ENCODE data around the gene R3HDM2.

Gene R3HDM2

DNA sequence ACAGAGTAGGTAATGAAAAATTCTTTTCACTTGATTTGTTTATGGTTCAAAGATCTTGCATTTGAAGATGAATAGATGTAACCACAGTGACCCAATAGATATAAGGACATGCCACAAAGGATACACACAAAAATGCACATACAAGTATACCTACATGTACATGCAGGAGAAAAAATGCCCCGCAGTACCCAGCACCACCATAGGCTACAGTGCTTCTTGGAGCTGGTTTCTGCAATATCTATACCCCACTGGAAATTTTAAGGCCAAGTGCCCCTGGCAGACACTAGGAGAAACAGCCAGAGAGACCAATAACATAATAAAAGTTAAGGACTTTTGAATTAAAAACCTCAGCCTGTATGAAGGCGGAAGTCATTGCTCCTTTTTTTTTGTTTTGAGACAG lies 167.7 kb downstream of the R3HDM2 start:
- no peak for TF ChIP-seq MYC (IDR thresholded peaks at IDR 0.05; ENCODE audit: low read depth, low read length)
- TF ChIP-seq POLR2A (IDR thresholded peaks at IDR 0.05; ENCODE audit: extremely low read depth, insufficient read length) = no peak
- TF ChIP-seq, protein P1, sequence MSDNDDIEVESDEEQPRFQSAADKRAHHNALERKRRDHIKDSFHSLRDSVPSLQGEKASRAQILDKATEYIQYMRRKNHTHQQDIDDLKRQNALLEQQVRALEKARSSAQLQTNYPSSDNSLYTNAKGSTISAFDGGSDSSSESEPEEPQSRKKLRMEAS (IDR thresholded peaks at IDR 0.05; ENCODE audit: low read depth, low read length) = no peak
- TF ChIP-seq, protein P2, sequence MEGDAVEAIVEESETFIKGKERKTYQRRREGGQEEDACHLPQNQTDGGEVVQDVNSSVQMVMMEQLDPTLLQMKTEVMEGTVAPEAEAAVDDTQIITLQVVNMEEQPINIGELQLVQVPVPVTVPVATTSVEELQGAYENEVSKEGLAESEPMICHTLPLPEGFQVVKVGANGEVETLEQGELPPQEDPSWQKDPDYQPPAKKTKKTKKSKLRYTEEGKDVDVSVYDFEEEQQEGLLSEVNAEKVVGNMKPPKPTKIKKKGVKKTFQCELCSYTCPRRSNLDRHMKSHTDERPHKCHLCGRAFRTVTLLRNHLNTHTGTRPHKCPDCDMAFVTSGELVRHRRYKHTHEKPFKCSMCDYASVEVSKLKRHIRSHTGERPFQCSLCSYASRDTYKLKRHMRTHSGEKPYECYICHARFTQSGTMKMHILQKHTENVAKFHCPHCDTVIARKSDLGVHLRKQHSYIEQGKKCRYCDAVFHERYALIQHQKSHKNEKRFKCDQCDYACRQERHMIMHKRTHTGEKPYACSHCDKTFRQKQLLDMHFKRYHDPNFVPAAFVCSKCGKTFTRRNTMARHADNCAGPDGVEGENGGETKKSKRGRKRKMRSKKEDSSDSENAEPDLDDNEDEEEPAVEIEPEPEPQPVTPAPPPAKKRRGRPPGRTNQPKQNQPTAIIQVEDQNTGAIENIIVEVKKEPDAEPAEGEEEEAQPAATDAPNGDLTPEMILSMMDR (IDR thresholded peaks at IDR 0.05; ENCODE audit: low read depth, low read length) = no peak
- no peak for DNase-seq (ENCODE audit: low read depth)
- no peak overlapping the region for H3K4me3 ChIP-seq (ENCODE audit: low read depth, low read length)

DNA sequence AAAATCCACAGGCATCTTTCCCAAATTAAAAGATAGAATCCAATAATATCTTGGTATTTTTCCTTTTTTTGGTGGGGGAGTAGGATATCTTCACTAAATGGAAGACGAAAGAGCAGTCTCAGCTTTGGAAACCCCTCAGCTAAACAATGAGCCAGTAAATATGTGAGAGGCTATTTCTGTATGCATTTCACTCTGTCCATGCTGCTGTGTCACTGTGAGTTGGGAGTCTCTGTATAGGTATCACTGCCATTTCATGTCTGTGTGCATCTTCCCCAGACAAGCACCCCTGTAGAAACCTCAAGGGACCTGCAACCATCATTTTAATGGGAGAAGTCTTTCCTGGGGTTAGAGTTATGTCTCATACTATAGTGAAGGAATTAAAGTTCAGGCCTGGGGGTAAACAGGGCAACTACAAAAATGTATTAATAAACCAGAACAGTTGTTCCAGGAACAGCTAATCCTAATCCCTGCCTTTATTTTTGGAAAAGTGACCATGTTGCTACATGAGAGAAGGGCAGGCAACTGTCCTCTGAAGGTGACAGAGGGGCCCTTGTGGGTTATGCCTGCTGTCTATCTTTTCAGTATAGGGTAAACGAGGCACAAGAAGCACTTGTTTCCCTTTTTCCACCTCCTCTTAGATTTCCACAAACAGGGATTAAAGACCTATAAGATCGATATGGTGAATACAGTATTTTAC lies 168.6 kb downstream of the R3HDM2 start:
- TF ChIP-seq POLR2A (IDR thresholded peaks at IDR 0.05; ENCODE audit: extremely low read depth, insufficient read length) (no peak), MYC (IDR thresholded peaks at IDR 0.05; ENCODE audit: low read depth, low read length) (no peak)
- TF ChIP-seq, protein P1 (IDR thresholded peaks at IDR 0.05; ENCODE audit: low read depth, low read length) = no peak
- TF ChIP-seq, protein P2 (IDR thresholded peaks at IDR 0.05; ENCODE audit: low read depth, low read length) = no peak
- no peak for DNase-seq (ENCODE audit: low read depth)
- H3K4me3 ChIP-seq (ENCODE audit: low read depth, low read length) = no peak overlapping the region

DNA sequence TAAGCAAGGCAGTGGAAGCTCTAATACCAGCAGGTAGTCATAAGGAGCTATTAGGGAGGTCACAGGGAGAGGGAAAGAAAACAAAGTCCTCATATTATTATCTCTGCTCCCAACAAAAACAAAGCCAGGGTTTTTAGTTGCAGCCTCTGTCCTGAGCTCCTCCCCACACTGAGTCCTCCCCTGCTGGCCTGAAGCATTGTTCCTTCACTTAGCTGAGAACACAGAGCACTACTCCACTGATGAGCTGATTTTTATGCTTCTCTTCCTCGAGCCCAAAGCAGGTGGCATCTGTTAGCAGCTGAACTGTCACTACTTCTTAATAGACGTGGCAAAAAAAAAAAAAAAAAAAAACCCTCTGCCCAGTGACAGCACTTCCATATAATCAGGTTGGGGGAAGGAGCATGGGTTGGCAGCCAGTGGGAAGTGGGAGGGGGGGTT lies 169.4 kb downstream of the R3HDM2 start:
- H3K4me3 ChIP-seq (ENCODE audit: low read depth, low read length) = no peak overlapping the region
- no peak for DNase-seq (ENCODE audit: low read depth)
- TF ChIP-seq, protein P1 (IDR thresholded peaks at IDR 0.05; ENCODE audit: low read depth, low read length) = no peak
- no peak for TF ChIP-seq POLR2A (IDR thresholded peaks at IDR 0.05; ENCODE audit: extremely low read depth, insufficient read length)

DNA sequence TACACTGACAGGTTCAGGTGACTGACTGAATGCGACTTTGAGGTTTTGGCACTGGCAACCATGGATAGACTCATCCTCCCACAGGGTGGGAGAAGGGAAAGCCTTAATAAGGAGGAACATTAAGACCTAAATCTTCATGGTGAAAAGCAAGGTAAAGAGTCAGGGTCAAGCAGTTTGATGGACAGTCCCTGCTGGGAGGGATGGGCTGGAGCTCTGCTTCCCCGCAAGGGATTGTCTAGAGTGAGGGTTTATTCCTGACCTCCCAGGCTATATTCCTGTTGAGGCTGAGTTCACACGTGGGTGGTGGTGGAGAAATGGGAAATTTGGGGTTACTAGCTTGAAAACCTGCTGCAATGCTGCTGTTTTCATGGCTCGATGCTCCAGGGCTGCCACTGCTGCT lies 170.5 kb downstream of the R3HDM2 start:
- no peak overlapping the region for H3K4me3 ChIP-seq (ENCODE audit: low read depth, low read length)
- no peak for TF ChIP-seq MYC (IDR thresholded peaks at IDR 0.05; ENCODE audit: low read depth, low read length)
- no peak for DNase-seq (ENCODE audit: low read depth)

DNA sequence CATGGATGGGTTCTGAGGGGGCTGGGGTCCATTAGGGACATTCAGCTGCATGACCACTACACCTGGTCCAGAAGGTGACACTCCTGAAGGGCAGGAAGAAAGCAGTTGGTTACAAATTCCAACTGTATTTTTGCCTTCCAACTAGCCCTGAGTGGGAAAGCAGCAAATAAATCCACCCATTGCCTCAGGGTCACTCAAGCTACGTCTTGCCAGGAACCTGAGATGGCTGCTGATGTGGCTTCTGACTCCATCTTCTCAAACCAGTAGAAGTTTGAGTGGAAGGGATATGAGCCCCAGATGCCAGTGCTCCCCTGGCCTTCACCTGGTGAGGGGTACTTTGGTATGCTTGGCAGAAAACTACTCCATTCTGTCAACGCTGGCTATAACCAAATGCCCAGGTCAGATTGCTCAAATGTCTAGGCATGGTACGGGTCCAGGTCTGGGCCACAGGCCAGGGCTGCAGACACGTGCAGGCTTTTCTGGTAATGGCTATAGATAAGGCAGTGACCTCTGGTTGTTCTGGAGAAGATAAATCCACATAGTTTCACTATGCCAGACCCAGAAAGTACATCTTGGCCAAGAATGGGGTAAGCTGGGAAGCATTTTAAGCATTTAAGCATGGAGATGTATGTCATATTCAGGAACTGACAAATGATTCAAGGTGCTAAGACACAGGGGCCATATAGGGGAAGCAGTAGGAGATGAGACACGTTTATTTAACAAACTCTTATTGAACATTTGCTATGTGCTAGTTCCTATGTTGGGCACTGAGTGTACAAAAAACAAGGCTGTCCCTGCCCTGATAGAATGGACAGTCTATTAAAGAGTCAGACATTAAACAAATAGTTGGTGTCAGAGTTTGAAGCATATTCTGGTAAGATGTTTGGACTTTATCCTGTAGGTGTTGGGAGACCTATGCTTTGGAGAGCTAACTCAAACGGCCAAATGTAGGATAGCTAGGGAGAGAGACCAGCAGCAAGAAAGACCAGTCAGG lies 171.6 kb downstream of the R3HDM2 start:
- TF ChIP-seq, protein P2 (IDR thresholded peaks at IDR 0.05; ENCODE audit: low read depth, low read length) = no peak
- TF ChIP-seq MYC (IDR thresholded peaks at IDR 0.05; ENCODE audit: low read depth, low read length) (no peak), POLR2A (IDR thresholded peaks at IDR 0.05; ENCODE audit: extremely low read depth, insufficient read length) (no peak)
- TF ChIP-seq, protein P1 (IDR thresholded peaks at IDR 0.05; ENCODE audit: low read depth, low read length) = no peak
- DNase-seq (ENCODE audit: low read depth) = no peak
- H3K4me3 ChIP-seq (ENCODE audit: low read depth, low read length) = no peak overlapping the region

DNA sequence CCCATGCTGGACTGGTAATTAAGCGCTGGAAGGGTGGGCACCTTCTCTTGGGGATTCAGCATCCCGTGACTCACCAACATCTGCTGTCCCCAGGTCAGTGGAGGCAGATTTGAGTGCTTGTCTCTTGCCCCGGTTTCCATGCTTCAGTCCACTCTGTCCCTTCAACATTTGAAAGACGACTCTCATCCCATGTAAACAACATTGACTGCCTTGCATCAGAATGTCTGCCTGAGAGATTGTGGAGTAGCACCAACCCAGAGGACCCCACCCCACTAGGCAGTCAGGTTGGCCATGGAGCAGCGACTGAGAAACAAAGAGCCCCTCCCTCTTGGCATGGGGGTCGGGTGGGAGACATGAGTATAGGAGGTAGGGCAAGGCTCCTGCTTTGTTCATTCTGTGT lies 174.9 kb downstream of the R3HDM2 start:
- TF ChIP-seq, protein P1 (IDR thresholded peaks at IDR 0.05; ENCODE audit: low read depth, low read length) = no peak
- TF ChIP-seq MYC (IDR thresholded peaks at IDR 0.05; ENCODE audit: low read depth, low read length) (no peak), POLR2A (IDR thresholded peaks at IDR 0.05; ENCODE audit: extremely low read depth, insufficient read length) (no peak)
- no peak for DNase-seq (ENCODE audit: low read depth)
- no peak overlapping the region for H3K4me3 ChIP-seq (ENCODE audit: low read depth, low read length)
